HG02571 (cell line): ENCODE results near the gene FSD1L.
"Not testable (repeated sequence)": the region's sequence is repeated elsewhere in the genome, so short reads cannot be mapped to it uniquely, and the experiment has no call there.

Experiments
- ATAC-seq: cut with Tn5 transposase; IDR thresholded peaks from one replicate; pipeline ENCODE4 v1.9.1; 2021; ENCODE audit warnings: mild to moderate bottlenecking, moderate library complexity; ENCODE audit not compliant: unreplicated experiment

Gene FSD1L

DNA sequence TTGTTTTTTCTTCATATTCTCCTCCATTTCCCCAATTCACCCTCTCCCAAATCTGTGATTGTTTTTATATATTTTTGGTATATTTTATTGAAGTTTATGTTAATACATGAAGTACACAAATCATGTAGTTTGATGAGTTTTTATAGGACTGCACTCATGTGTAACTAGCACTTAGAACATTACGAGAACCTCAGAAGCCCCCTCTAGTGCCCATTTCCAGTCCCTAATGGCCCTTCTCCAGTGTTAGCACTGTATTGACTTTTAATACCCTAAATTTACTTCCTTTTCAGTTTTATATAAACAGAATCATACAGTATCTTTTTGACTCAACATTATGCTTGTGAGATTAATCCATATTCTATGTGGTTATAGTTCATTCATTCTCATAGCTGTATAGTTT, 91.6 kb downstream of the FSD1L start:
- ATAC-seq, result no peak

DNA sequence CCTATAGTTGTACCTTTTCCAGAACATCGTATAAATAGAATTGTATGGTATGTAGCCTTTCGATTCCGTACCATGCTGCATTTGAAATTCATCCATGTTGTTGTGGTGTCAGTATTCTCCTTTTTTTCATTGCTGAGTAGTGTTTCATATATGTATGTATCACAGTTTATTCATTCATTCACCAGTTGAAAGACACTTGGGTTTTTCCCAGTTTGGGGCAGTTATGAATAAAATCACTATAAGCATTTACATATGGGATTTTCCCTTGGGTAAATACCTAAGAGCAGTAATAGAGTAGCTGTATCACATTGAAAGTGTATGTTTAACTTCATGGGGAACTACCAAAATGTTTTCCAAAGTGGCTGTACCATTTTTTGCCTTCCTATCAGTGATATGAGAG, 94.0 kb downstream of the FSD1L start:
- peak; percentile 99 for ATAC-seq

DNA sequence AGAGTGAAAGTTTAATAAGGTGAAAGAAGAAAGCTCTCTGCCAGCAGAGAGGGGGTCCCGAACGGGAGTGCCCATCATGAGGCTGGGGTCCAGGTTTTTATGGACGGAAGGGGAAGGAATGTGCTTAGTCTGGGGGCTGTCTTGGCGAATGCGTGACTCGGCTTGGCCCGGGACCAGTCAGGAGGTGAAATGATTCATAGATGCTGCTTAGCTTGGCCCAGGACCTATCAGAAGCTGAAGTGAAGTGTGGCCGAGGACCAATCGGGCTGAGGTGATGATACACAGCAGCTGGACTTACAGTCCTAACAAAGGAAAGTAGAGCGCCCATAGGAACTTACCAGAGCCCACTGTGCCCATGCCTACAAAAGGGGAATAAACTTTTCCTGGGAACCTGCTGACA, 106.2 kb downstream of the FSD1L start:
- no peak for ATAC-seq

DNA sequence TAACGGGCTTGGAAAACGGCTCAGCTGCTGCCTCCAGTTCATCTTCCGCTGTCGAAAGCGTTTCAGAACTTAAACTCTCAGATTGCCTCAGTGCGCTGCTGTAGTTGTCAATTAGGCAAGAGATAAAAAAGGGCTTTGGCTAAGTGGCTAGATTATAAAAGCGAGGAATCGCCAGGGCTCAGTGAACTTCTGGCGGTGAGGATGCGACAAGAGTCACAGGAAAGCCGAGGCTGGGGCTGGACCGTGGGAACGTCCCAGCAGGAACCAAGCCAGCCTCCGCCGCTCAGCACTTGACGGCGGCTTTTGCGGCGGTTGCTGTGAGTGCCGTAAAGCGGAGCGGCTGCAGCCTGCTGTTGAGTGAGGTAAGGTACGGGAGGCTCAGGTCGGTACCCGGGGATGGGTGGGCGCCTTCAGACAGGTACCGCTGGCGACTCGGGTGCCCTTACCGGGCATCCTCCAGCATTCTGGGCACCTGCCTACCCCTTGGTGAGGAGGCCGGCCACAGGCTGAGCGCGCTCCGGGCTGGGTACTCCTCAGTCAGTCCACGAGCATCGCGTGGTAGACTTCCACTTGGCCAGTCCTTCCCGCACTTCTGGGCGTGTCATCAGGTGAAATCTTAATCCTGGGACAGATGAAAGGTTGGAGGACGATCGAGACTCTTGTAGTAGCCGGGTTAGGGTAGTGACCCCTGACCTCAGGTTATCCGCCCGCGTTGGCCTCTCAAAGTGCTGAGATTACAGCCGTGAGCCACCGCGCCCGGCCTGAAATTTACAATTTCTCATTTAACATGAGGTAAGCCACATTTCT, 110.2 kb downstream of the FSD1L start, which contains the start of gene FKTN:
TSS of gene FKTN (plus strand) at position 328 of the 807 bp plus-strand sequence. CDS start 16,902 bp downstream, outside the sequence.
- peak; percentile 94 for ATAC-seq

DNA sequence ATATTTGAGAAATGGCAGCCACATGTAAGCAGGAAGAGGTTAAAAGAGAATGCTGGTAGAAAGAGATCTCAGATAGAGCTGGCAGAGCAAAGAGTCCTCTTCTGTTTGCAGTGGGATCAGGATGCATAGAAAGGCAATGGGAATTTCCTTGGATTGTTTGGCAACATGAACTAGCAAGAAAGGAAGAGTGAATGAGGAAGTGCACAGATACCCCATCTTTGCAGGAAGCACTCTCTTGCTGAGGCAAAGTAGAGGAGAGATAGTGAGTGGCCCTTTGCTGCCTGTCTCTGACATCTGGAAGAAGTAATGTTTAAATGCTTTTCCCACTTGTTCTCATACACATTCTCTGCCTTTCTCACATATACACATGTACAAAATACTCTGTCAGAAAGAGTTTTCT, 124.6 kb downstream of the FSD1L start:
- ATAC-seq, result no peak

DNA sequence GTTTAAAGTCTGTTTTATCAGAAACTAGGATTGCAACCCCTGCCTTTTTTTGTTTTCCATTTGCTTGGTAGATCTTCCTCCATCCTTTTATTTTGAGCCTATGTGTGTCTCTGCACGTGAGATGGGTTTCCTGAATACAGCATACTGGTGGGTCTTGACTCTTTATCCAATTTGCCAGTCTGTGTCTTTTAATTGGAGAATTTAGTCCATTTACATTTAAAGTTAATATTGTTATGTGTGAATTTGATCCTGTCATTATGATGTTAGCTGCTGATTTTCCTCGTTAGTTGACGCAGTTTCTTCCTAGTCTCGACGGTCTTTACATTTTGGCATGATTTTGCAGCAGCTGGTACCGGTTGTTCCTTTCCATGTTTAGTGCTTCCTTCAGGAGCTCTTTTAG, 132.1 kb downstream of the FSD1L start:
- ATAC-seq, result not testable (repeated sequence)

DNA sequence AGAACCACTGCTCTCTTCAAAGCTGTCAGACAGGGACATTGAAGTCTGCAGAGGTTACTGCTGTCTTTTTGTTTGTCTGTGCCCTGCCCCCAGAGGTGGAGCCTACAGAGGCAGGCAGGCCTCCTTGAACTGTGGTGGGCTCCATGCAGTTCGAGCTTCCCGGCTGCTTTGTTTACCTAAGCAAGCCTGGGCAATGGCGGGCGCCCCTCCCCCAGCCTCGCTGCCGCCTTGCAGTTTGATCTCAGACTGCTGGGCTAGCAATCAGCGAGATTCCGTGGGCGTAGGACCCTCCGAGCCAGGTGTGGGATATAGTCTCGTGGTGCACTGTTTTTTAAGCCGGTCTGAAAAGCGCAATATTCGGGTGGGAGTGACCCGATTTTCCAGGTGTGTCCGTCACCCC, 133.7 kb downstream of the FSD1L start:
- ATAC-seq, result not testable (repeated sequence)

DNA sequence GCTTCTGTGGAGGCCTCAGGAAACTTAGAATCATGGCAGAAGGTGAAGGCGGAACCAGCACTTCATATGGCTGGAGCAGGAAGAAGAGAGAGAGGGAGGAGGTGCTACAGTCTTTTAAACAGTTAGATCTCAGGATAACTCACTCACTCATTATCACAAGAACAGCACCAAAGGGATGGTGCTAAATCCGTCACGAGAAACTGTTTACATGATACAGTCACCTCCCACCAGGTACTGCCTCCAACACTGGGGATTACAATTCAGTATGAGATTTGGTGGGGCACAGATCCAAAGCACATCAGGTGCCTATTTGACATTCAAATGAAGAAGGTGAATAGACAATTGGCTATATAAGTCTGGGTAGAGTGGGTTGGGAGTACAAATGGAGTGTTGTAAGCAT, 145.3 kb downstream of the FSD1L start:
- ATAC-seq, result no peak
